Panc1 (cell line): Measurements from ENCODE around the gene ACP3. TPM values are rescaled to one million over a fixed set of nuclear protein-coding genes. Genes with fewer than 3 reads are reported as not detected.

Source experiments
- ATAC-seq: fragments of 200-7000 bp; cut with Tn5 transposase; 2 replicates; pipeline ENCODE4 v1.9.1; 2020; ENCODE audit warnings: mild to moderate bottlenecking, moderate library complexity
- BruUV-seq: library from RNA; stranded (reverse); fragments of 400-500 nt; replicated peaks from 2 replicates; lab custom pipeline; 2021; lab: Mats Ljungman, UMichigan
- CTCF ChIA-PET: fragments of 300-600 bp; sonication (Branson Sonifier 250); formaldehyde crosslinking; loops from one replicate; lab custom pipeline; 2022; ENCODE audit warnings: antibody characterized with exemption; lab: Charles Lee
- POLR2A ChIA-PET: fragments of 300-600 bp; sonication (Branson Sonifier 250); formaldehyde crosslinking; loops from one replicate; lab custom pipeline; 2022; ENCODE audit warnings: antibody characterized with exemption; lab: Charles Lee
- DNase-seq: peaks from one replicate; pipeline ENCODE4 v3.0.0-alpha.2; 2010; ENCODE audit warnings: low read depth, low spot score
- H3K27ac ChIP-seq: 2 replicates; pipeline ENCODE4 v1.5.1; 2011; ENCODE audit warnings: mild to moderate bottlenecking, low read length, inconsistent platforms
- H3K27me3 ChIP-seq: fragments of 200-500 bp; sonication (Bioruptor generic); 2 replicates; pipeline ENCODE4 v1.6.0; 2014; ENCODE audit warnings: low read length, inconsistent platforms; ENCODE audit not compliant: control insufficient read depth, insufficient read depth
- H3K36me3 ChIP-seq: fragments of 200-500 bp; sonication (Bioruptor generic); 2 replicates; pipeline ENCODE4 v1.5.1; 2014; ENCODE audit warnings: inconsistent platforms, mild to moderate bottlenecking, low read length, moderate library complexity; ENCODE audit not compliant: control insufficient read depth, insufficient read depth
- H3K4me1 ChIP-seq: 2 replicates; pipeline ENCODE4 v1.5.1; 2011; ENCODE audit warnings: inconsistent platforms, mild to moderate bottlenecking, low read length, moderate library complexity; ENCODE audit not compliant: control insufficient read depth, insufficient read depth
- H3K4me3 ChIP-seq, 2 experiments: 2 replicates each; pipeline ENCODE4 v1.5.1; 2011 to 2012; ENCODE audit warnings: low read depth in 2 of 2, low read length in 2 of 2, mild to moderate bottlenecking in 2 of 2, inconsistent platforms in 1 of 2, moderate library complexity in 1 of 2
- H3K9me3 ChIP-seq: fragments of 200-500 bp; sonication (Bioruptor generic); 2 replicates; pipeline ENCODE4 v1.5.1; 2014; ENCODE audit warnings: low read depth, mild to moderate bottlenecking, inconsistent platforms, low read length, moderate library complexity; ENCODE audit not compliant: control insufficient read depth, insufficient read depth
- CTCF ChIP-seq: fragments of 450-650 bp; IDR thresholded peaks from 2 replicates; pipeline ENCODE4 v1.5.1; 2017; ENCODE audit warnings: mild to moderate bottlenecking
- POLR2AphosphoS5 ChIP-seq: IDR thresholded peaks from 2 replicates; pipeline ENCODE4 v1.6.1; 2012; ENCODE audit warnings: mild to moderate bottlenecking, low read depth, low read length, moderate library complexity
- REST ChIP-seq, 2 experiments: IDR thresholded peaks; 2 replicates each; pipeline ENCODE4 v1.6.1; 2011 to 2012; ENCODE audit warnings: low read depth in 2 of 2, control low read depth in 1 of 2, low read length in 1 of 2, mild to moderate bottlenecking in 1 of 2, moderate library complexity in 1 of 2; ENCODE audit not compliant: insufficient read depth in 1 of 2
- SIN3A ChIP-seq: IDR thresholded peaks from 2 replicates; pipeline ENCODE4 v1.6.1; 2012; ENCODE audit warnings: low read depth, mild to moderate bottlenecking, low read length, moderate library complexity, borderline replicate concordance; ENCODE audit not compliant: insufficient read depth
- TCF7L2 ChIP-seq: IDR thresholded peaks from 2 replicates; pipeline ENCODE4 v1.6.1; 2011; ENCODE audit warnings: mild to moderate bottlenecking, low read depth, low read length, inconsistent platforms
- in situ Hi-C: cut with HindIII; loops from 2 replicates; pipeline ENCODE4 v1.10.0; 2016; ENCODE audit warnings: low sequenced_read_pairs, low pct_unique_long_range_greater_than_20kb
- intact Hi-C: fragments of 100-400 bp; cut with micrococcal nuclease; formaldehyde crosslinking; loops from one replicate; pipeline ENCODE4 v1.10.0; 2022; ENCODE audit not compliant: unreplicated experiment
- total RNA-seq: library from RNA; stranded (reverse); gene quantifications from one replicate; pipeline ENCODE4 v1.2.1, GENCODE V29; 2021; ENCODE audit not compliant: unreplicated experiment

ACP3 gene
- total RNA-seq, 1 experiment from 2014 or later: not detected

- POLR2A ChIA-PET: no interaction called here
These were observed 37.9 kb downstream of the ACP3 start for GRCh38 chr3:132354916-132355702.

GRCh38 chr3:132356568-132356967 is 39.4 kb downstream of the ACP3 start:
- Histone ChIP-seq H3K27me3 (peaks cover 3% of the 10 kb centered on the region), H3K36me3 (no peaks in the 10 kb centered on the region), H3K4me1 (no peaks in the 10 kb centered on the region), H3K4me3 (no peak overlapping the region), H3K27ac (no peak overlapping the region), H3K9me3 (no peaks in the 10 kb centered on the region)
- ChIA-PET POLR2A (interaction anchor here (0.6 kb wide), 1 partner anchor 61 kb away, joined by 4 read pairs; the partner anchor contains the start of gene DNAJC13), CTCF (no interaction called here)
- DNase-seq (no peak), ATAC-seq (no peak)
- intact Hi-C loops: no loop called here
- in situ Hi-C loops: no loop called here
- no TSS peak for BruUV-seq
- TF ChIP-seq POLR2AphosphoS5 (no peak), CTCF (no peak), SIN3A (no peak), TCF7L2 (no peak), REST (IDR thresholded peaks at IDR 0.05; ENCODE audit: insufficient read depth in 1 of 2, low read depth in 2 of 2, low read length in 1 of 2) (no peak)

More at GRCh38 chr3:132354916-132355702, 37.9 kb downstream of the ACP3 start:
- no peak for DNase-seq
- no TSS peak for BruUV-seq
- Histone ChIP-seq H3K9me3 (no peaks in the 10 kb centered on the region), H3K4me1 (no peaks in the 10 kb centered on the region), H3K27me3 (no peaks in the 10 kb centered on the region; the same call in none of the 2 replicates), H3K27ac (no peak overlapping the region), H3K36me3 (no peaks in the 10 kb centered on the region), H3K4me3 (no peak overlapping the region)
- CTCF ChIA-PET: no interaction called here
- intact Hi-C loops (no loop called here), in situ Hi-C loops (no loop called here)
- no peak for ATAC-seq
- TF ChIP-seq REST (IDR thresholded peaks at IDR 0.05; ENCODE audit: insufficient read depth in 1 of 2, low read depth in 2 of 2, low read length in 1 of 2): no peak
- no peak for TF ChIP-seq SIN3A
- no peak for TF ChIP-seq TCF7L2
- TF ChIP-seq POLR2AphosphoS5: no peak
- TF ChIP-seq CTCF: no peak
